Measurements from ENCODE around the gene FAM222B.
A peak's percentile ranks its signal among the peaks of the same experiment; 100 is the strongest.
"Not testable (repeated sequence)": the region's sequence is repeated elsewhere in the genome, so short reads cannot be mapped to it uniquely, and the experiment has no call there.

FAM222B gene, protein sequence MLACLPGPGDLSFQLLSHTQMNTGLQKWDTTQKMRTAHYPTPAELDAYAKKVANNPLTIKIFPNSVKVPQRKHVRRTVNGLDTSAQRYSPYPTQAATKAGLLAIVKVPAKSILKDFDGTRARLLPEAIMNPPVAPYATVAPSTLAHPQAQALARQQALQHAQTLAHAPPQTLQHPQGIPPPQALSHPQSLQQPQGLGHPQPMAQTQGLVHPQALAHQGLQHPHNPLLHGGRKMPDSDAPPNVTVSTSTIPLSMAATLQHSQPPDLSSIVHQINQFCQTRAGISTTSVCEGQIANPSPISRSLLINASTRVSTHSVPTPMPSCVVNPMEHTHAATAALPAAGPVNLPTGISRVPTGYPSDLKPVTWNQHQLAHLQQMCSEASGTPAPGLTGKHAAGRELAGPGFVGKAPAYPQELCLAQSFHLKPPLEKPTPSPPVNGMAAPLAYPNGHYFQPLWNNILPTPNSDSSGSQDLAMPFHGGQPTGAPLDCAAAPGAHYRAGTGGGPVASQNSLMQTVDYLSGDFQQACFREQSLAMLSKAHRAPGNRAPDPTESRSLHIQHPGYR

DNA sequence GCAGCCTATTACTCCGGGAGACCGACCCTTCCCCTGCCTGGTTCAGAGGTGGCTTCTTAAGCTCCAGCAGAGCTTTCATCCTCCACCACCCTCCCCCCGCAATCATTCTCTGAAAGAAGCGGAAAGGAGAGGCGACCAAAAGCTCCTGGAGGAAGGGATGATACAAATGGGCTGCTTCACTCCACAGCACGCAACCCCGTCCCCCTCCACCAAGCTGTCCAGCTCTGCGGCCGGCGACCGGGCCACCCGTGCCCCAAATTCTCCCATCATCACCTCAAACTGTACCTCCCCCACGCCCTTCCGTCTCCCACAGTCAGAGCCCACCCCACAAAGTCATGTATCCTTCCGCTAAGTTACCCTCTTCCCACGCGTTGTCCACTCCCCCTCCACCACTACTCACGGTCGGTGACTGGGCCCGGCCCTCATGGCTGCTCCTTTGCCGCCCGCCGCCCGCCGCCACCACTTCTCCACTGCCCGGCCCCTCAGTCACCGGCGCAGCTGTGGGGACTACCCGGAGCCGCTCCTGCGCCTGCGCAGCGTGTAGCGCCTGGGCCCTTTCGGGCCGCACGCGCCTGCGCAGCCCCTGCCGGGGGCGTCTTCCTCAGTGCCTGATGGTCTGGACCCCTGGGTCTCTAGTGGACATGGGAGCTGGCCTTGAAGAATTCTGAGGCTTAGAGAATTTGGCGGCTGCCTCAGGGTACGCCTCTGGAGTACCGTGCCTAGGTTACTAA, at the start of gene FAM222B:
Gene FAM222B (minus strand): TSS at position 509 of the 731 bp plus-strand sequence. CDS start 76,123 bp downstream, outside the sequence.
- peak; percentile 98 for DNase-seq (ENCODE audit: low spot score)

DNA sequence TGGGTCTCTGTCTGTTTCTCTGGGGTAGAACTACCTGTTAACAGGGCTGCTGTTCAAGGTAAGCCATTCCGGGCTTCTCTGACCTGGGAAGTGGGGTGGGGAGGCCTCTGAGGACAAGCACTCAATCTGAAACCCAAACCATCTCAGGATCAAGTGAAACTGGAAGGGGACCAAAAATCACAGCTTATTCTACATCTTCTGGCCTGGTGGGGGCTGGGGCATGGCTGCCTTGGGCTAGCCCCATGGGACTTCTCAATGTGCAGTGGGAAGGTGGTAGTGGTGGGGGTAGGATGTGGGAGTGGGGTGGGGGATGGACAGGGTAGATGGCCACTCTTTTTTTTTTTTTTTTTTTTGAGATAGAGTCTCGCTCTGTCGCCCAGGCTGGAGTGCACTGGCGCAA, 49.4 kb upstream of the FAM222B start:
- no peak for DNase-seq (ENCODE audit: low spot score)

DNA sequence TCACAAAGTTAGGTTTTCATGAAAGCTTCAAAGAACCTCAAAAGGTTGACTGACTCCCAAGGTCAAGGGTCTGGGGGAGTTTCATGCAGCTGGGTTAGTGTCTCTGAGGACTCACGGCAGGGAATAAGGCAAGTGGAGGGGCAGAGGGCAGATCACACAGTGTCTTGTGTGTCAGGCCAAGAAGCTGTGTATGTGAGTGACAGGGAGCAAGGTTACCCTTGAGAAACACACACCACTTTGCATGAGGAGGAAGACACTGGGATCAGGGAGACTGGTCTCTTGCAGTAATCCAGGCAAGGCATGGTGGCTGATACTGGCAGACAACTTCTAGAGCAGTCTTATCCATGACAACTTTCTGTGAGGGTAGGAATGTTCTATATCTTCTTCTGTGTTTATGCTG, 48.6 kb upstream of the FAM222B start:
- no peak for DNase-seq (ENCODE audit: low spot score)

DNA sequence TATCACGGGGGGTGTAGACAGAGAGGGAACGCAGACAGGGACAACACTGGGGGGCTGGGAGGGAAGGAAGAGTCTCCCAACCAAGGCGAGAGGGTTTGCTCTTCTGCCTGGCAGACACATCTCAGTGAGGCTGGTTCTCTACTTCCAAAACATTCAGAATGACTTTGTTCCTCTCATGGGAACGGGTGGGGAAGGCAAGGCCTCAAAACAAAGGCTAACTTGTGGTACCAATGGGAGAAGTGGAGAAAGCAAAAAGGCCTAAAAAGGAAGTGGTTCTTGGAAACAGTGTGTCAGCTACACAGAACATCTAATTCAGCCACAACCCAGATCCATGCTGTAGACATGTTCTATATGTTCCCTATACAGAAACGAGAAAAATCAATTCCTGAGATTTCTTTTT, 47.4 kb upstream of the FAM222B start:
- DNase-seq (ENCODE audit: low spot score), result no peak

DNA sequence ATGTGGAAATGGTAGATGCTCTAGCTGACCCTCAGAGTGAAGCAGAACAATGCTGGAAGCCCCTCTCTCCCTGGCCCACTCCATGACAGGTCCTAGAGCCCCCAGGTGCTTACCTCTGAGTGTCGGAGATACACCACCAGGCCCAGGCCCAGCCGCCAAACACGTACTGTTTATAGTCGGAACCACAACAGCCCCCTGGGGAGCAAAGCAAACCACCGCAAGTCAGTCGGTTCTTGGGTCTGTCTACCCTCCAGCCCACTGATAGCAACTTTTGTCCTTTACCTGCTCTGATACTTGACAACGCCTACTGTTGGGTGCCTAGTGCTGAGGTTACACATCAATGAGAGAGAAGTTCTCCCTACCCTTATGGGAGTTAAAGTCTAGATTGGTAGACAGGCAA, 46.2 kb upstream of the FAM222B start:
- no peak for DNase-seq (ENCODE audit: low spot score)

DNA sequence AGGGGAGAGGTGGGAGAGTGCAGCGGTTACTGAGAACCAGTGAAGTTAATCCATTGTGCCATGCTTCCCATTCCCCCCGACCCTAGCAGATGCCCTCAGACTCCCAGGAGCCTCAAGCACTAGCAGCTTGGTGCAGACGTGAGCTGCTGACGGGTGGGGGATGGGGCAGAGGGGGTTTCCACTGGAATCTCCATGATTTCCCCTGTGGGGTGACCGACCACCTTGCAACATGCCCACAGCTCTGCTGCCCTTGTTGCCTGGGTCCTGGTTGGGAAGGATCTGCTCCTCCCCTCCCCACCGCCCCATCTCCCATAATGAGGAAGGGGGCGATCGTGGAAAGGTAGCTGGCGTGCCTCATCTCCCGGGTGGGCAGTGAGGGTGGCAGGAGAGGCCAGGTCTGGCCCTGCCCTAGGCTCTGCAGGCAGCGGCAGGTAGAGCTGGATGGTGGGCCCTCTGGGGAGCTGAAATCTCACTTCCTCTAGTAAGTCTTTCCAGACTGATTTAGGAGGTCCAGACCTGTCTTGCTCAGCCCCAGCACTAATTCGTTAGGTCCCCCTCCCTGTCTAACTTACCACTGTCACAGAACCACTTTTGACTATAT, 45.4 kb upstream of the FAM222B start:
- DNase-seq (ENCODE audit: low spot score), result no peak

DNA sequence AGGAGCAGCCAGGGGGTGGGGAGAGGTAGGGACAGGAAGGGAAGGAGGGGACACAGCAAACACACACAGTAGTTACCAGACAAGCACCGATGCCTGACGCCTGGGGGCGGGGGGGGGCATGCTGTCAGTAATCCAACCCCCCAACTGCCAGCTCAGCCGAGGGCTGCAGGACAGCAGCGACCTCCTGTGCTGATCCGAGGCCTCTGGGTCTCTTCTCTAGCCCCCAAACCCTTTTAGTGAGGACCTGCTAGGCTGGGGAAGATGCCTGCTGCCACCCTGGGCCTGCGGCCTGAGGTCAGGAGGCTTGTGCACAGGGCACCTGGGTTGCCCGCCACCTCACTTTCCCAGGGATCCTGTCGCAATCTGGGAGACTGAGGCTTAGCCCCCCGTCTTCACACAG, 43.4 kb upstream of the FAM222B start:
- DNase-seq (ENCODE audit: low spot score), result no peak

DNA sequence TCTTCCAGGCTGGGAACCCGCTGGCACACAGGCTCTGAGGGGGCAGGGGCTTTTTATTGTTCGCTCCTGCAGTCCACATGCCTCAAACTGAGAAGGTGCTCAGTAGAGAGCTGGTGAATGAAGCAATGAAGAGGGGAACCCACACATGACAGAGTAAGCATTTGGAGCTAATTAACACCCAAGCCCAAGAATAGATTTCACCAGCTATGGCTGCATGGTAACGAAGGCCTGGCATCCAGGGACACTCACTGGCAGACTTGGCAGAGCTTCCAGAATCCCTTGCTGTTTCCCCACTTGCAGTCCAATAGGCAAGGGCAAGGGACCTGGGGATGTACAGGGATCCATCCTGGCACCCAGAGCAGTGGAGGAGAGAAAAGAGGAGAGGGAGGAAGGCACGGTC, 42.8 kb upstream of the FAM222B start:
- DNase-seq (ENCODE audit: low spot score), result no peak

DNA sequence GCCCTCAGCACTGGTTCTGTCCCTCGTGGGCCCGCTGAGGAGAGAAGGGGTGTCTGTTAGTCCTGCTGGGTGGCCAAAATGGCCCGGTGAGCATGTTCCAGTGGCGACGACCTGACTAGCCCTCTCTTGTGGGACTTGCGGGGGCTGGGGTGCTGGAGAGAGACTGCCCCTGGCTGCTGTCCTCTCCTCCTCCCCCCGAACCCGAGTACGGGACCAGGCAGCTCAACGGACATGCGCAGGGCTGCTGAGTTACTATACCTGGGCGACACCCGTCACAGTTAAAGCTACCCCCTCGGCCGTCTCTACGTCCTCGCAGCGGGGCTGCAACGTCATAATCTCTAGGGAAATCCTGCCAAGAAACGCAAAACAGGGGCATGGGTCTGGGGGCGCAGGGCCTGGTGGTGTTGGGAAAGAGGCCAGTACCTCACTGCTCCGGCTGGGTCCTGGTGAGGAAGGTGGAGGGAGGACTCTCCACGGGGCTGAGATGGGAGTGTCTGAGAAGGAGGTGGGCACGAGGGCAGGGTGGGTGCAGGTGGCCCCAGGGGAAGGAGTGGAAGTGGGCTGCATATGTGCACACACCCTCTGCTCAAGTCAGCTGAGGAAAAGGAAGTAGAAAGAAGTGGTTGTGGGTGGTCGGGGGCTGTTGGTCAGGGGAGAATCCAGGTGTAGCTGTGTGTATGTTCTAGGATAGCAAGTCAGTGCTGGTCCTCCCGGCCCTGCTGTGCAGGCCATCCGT, 41.5 kb upstream of the FAM222B start:
- no peak for DNase-seq (ENCODE audit: low spot score)

DNA sequence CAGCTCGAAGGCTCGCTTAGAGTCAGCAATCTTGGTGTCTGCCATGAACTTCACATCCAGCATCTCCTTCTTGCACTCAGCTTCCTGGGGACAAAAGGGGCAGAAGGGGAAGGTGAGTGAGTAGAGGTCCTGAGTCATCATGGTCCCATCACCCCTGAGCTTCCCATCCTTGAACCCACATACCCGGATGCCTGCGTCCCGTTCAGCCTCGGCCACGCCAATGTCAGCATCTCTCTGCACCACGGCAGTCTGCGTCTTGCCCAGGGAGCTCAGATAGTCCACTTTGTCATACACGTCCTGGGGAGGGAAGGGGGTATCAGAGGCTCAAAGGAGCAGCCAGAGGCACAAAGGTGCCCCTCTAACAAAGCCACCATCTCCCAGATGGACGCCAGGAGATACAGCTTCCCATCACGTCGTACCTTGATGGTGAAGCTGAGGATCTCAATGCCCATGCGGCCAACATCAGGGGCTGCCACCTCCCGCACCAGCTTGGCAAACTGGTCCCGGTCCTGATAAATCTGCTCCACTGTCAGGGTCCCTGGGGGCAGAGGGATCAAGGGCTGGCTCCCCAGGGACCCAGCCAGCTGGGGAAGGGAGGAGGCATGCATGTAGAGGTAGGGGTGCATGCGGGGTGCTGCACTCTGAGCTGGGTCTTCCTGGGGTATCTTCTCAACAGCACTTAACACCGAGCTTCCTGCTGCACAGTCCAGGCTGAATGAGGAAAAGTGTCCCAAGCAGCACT, 39.7 kb upstream of the FAM222B start:
- no peak for DNase-seq (ENCODE audit: low spot score)

DNA sequence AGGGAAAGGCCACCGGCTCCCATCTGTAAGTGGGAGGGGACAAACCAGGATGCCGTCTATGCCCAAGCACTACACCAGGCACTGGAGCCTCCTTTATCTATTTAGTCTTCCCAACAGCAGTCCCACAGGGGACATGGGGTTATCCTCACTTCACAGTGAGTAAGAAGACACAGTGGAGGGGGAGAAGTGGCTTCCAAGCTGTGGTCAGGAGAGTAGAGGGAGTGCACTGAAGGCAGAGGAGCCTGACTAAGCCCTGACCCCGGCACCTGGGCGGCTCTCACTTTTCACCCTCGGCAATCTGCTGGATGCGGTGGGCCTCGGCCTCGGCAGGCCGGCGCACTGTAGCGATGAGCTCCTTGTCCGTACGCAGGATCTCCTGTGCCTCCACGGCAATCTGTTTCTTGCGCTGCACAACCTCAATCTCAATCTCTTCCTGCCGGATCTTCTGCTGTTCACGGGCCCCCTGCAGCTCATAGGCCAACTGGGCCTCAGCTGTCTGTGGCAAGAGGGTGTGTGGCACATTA, 39.0 kb upstream of the FAM222B start:
- DNase-seq (ENCODE audit: low spot score), result no peak

DNA sequence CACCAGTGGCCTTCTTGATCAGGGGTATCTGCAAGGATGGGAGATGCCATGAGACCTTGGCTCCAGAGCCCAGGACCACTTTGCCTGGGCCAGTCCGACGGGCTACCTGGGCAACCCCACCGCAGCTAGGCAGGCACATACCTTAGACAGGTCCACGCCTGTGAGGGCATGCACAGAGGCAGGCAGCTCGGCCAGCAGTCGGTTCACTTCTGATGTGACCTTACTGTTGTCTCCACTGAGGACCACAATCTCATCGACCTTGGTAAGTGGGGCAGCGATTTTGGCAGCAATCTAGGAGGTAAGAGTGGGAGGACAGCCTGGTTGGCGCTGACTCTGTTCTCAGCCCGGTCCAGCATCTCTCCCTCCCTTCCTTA, 38.0 kb upstream of the FAM222B start:
- DNase-seq (ENCODE audit: low spot score), result no peak

DNA sequence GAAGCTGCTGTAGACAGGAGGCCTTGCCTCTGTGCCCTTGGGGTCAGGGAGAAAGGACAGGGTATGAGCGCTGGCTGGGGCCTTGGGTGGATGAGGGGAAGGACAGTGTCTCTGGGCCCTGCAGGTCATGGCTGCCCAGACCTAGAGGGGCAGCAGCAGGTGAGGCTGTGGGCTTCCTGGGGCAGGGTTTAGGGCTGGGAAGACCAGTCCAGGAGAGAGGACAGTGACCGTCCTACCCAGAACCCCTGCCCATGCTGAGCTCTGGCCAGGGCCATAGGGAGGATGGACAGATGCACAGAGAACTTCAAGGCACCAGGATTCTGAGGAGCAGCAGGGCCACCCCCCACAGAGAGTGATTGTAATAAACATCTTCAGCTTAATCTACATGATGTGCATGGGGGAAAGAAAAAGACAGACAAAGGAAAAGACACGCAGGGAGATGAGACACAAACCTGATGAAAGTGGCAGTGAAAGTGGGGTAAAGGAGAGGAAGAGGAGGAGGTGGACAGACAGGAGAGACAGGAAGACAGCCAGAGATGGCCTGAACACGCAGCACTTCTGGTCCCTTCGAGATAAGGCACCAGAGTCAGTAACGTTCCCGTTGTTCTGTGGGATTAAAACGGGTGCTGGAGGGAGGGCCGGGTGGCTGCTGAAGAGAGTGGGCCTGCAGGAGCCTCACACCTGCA, 37.4 kb upstream of the FAM222B start:
- no peak for DNase-seq (ENCODE audit: low spot score)

DNA sequence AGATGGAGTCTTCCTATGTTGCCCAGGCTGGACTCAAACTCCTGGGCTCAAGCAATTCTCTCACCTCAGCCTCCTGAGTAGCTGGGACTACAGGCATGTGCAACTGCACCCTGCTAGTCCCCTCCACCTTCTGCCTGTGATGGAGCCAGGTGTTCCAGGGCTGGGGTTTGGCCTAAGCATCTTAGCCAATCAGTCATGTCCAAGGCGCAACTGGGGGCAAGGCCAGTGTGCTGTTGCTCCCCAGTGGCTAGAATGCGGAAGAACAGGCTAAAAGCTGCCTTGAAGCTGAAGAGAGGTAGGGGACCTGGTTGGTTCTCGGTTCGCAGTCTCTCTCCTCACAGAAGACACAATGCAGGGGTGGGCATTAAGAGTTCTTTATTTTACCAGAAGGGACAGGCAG, 36.4 kb upstream of the FAM222B start:
- peak; percentile 79 for DNase-seq (ENCODE audit: low spot score)

DNA sequence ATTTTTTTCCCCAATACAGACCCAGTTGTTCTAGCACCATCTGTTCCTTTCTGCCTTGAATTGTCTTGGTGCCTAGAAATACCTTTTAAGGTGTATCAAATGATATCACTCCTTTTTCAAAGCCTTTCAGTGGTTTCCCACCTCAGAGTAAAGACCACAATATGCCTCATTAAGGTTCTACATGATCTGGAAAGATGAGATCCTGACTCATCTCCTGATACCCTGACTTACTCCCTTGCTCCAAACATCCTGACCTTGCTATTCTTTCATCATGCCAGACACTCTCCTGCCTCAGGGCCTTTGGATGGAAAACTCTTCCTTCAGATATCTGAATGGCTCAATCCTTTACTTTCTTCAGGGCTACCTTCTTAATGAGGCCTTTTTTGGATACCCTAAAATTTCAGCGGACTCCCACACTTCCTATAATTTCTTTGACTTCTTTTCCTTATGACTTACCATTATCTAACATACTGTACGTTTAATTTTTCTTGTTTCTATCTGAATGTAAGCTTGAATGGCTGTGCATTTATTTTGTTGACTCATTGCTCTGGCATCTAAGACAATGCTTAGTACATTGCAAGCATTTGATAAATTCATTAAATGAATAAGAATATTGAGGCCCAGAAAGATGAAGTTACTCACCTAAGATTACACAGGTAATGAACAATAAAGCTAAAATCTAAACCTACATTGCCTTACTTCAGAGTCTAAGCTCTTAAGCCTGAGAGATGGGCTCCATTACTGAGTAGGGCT, 35.7 kb upstream of the FAM222B start:
- no peak for DNase-seq (ENCODE audit: low spot score)

DNA sequence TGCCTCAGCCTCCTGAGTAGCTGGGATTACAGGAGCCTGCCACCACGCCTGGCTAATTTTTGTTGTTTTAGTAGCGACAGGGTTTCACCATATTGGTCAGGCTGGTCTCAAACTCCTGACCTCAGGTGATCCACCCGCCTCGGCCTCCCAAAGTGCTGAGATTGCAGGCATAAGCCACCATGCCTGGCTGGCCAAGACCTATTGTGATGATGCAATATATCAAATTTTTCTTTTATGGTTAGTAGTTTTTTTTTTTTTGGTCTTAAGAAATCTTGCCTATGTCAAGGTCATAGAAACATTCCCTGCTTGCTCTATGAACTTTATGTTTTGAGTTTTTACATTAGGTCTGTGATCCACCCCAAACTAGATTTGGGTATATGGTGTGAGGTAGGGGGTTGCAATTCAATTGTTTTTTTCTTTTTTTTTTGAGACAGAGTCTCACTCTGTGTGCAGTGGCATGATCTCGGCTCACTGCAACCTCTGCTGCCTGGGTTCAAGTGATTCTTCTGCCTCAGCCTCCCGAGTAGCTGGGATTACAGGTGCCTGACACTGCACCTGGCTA, 34.6 kb upstream of the FAM222B start:
- DNase-seq (ENCODE audit: low spot score), result not testable (repeated sequence)

DNA sequence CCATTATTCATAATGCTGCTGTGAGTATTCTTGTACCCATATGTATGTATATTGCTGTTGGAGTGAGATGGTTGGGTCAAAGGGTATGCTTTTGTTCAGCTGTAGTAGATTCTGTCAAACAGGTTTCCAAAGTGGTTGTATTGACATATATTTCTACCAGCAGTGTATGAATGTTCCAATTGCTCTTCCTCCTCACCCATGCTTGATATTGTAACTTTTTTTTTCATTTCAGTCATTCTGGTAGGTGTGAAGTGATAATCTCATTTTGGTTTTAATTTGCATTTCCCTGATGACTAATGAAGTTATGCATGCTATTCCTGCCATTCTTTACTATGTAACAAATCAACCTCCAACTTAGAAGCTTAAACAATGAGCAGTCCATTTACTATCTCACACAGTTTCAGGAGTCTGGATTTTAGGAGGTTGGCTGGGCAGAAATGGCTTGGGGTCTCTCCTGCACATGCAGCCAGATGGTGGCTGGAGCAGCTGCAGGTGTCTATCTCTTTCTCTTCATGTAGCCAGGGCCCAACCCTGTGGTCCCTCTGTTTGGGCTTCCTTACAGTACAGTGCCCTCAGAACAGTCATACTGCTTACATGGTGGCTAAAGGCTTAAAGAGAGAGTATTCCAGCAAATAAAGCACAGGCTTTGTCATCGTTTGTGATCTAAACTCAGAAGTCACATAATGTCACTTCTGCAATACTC, 33.4 kb upstream of the FAM222B start:
- DNase-seq (ENCODE audit: low spot score), result no peak

DNA sequence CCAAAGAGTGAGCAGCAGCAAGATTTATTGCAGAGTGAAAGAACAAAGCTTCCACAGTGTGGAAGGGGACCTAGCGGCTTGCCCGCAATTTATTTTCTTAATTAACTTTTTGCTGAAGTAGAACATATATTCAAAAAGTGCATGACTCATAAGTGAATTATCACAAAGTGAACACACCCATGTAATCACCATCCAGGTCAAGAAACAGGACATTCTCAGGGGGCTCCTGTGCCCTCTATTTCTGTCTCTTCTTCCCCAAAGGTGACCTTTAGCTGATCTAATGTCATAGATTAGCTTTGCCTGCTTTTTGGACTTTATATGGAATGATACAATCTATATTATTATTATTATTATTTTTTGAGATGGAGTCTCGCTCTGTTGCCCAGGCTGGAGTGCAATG, 32.2 kb upstream of the FAM222B start:
- no peak for DNase-seq (ENCODE audit: low spot score)

DNA sequence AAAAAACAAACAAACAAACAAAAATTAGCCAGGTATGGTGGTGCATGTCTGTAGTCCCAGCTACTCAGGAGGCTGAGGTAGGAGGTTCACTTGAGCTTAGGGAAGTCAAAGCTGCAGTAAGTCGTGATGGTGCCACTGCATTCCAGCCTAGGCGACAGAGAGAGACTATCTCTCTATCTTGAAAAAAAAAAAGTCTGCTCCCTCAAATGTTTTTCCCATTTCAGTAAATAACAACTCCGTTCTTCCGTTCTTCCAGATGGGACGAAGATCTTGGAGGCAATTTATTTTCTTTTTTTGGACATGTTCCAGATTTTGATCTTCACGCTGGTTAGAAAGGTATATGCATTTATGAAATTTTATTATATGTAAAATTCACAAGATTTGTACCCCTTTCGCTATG, 31.2 kb upstream of the FAM222B start:
- DNase-seq (ENCODE audit: low spot score), result no peak

All from HuH-7.5 (cell line).